Vagina (tissue), 2 donors: ENCODE data around the gene FAM222A. TPM values are rescaled to one million over a fixed set of nuclear protein-coding genes. Genes with fewer than 3 reads are reported as not detected.

Experiments used
- DNase-seq, 2 donors: peaks; one replicate each; pipeline ENCODE4 v3.0.0-alpha.2; 2017; ENCODE audit errors: extremely low spot score in 2 of 2
- H3K27ac ChIP-seq: fragments of 200-600 bp; sonication (generic); one replicate; pipeline ENCODE4 v1.5.1; 2019
- H3K27me3 ChIP-seq: fragments of 200-600 bp; sonication (generic); one replicate; pipeline ENCODE4 v1.5.1; 2019
- H3K36me3 ChIP-seq, 2 donors: fragments of 200-600 bp; sonication (generic); one replicate each; pipeline ENCODE4 v1.5.1; 2017 to 2019
- H3K4me1 ChIP-seq: fragments of 200-600 bp; sonication (generic); one replicate; pipeline ENCODE4 v1.5.1; 2019
- H3K4me3 ChIP-seq, 2 donors: fragments of 200-600 bp; sonication (generic); 1 replicate in 1 of 2; 2 replicates in 1 of 2; pipeline ENCODE4 v1.5.1; 2016 to 2019
- H3K9me3 ChIP-seq: fragments of 200-600 bp; sonication (generic); one replicate; pipeline ENCODE4 v1.5.1; 2019
- POLR2A ChIP-seq, 2 donors: fragments of 450-650 bp; IDR thresholded peaks; one replicate each; pipeline ENCODE4 v1.6.1; 2017; ENCODE audit warnings: antibody characterized with exemption in 2 of 2, mild to moderate bottlenecking in 2 of 2, moderate library complexity in 2 of 2
- POLR2AphosphoS5 ChIP-seq, 2 donors: sonication (generic); formaldehyde crosslinking; IDR thresholded peaks; one replicate each; pipeline ENCODE4 v1.9.0; 2017; ENCODE audit warnings: antibody characterized with exemption in 2 of 2, mild to moderate bottlenecking in 2 of 2, low read depth in 1 of 2; ENCODE audit not compliant: insufficient read depth in 1 of 2
- intact Hi-C: fragments of 100-400 bp; cut with DNase I; formaldehyde crosslinking; loops from one replicate; pipeline ENCODE4 v1.15.1; 2023
- total RNA-seq: library from RNA; depleted of rRNA; stranded (reverse); fragments of >200 nt; gene quantifications from one replicate; pipeline ENCODE4 v1.2.3, GENCODE V29; 2016
- TF ChIP-seq, protein P1 (sequence below), 3 experiments: fragments of 450-650 bp in 2 of 3; fragments of 200-600 bp in 1 of 3; sonication (generic) in 1 of 3; IDR thresholded peaks; one replicate each; pipeline ENCODE4 v1.5.1; 2017 to 2019; ENCODE audit warnings: antibody characterized with exemption in 3 of 3, mild to moderate bottlenecking in 2 of 3, moderate library complexity in 2 of 3

FAM222A gene
- total RNA-seq, 1 donor from 2014 or later: 1.5 TPM

DNA sequence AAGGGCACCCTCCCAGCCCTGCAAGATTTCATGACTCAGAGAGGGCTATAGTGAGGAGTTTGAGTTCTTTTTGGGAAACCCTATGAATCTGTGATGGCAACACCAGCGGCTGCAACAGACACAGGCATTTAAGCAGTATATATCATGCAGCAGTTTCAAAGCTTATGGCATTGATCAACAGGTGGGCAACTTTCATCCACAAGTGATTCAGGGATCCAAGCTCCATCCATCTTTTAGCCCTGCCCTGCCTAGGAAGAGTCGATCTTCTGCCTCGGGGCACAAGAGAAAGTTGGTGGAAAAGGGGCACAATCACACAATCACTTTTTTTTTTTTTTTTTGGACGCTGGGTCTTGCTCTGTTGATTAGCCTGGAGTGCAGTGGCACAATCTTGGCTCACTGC lies 8.3 kb upstream of the FAM222A start:
- Histone ChIP-seq H3K36me3 (no peaks in the 10 kb centered on the region), H3K27me3 (no peaks in the 10 kb centered on the region), H3K27ac (no peak overlapping the region), H3K4me3 (no peak overlapping the region), H3K4me1 (no peaks in the 10 kb centered on the region), H3K9me3 (no peaks in the 10 kb centered on the region)
- intact Hi-C loops: no loop called here
- TF ChIP-seq POLR2A (IDR thresholded peaks at IDR 0.05): no peak
- TF ChIP-seq, protein P1, sequence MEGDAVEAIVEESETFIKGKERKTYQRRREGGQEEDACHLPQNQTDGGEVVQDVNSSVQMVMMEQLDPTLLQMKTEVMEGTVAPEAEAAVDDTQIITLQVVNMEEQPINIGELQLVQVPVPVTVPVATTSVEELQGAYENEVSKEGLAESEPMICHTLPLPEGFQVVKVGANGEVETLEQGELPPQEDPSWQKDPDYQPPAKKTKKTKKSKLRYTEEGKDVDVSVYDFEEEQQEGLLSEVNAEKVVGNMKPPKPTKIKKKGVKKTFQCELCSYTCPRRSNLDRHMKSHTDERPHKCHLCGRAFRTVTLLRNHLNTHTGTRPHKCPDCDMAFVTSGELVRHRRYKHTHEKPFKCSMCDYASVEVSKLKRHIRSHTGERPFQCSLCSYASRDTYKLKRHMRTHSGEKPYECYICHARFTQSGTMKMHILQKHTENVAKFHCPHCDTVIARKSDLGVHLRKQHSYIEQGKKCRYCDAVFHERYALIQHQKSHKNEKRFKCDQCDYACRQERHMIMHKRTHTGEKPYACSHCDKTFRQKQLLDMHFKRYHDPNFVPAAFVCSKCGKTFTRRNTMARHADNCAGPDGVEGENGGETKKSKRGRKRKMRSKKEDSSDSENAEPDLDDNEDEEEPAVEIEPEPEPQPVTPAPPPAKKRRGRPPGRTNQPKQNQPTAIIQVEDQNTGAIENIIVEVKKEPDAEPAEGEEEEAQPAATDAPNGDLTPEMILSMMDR (IDR thresholded peaks at IDR 0.05): no peak
- TF ChIP-seq POLR2AphosphoS5 (IDR thresholded peaks at IDR 0.05; ENCODE audit: insufficient read depth in 1 of 2, low read depth in 1 of 2): no peak
- DNase-seq: no peak

GRCh38 chr12:109706398-109706746 lies 7.3 kb upstream of the FAM222A start:
- no peaks in the 10 kb centered on the region for H3K9me3 ChIP-seq
- TF ChIP-seq, protein P1 (IDR thresholded peaks at IDR 0.05): no peak
- TF ChIP-seq POLR2A (IDR thresholded peaks at IDR 0.05): no peak
- no peak overlapping the region for H3K27ac ChIP-seq
- H3K4me3 ChIP-seq: no peak overlapping the region
- no peak for DNase-seq
- H3K4me1 ChIP-seq: no peaks in the 10 kb centered on the region
- intact Hi-C loops: no loop called here
- H3K36me3 ChIP-seq: no peaks in the 10 kb centered on the region
- H3K27me3 ChIP-seq: no peaks in the 10 kb centered on the region

- H3K4me3 ChIP-seq: no peak overlapping the region
- no peak for DNase-seq
- intact Hi-C loops: no loop called here
- H3K27me3 ChIP-seq: no peaks in the 10 kb centered on the region
- no peak for TF ChIP-seq POLR2A (IDR thresholded peaks at IDR 0.05)
- TF ChIP-seq, protein P1 (IDR thresholded peaks at IDR 0.05): no peak
- no peak for TF ChIP-seq POLR2AphosphoS5 (IDR thresholded peaks at IDR 0.05; ENCODE audit: insufficient read depth in 1 of 2, low read depth in 1 of 2)
- no peaks in the 10 kb centered on the region for H3K4me1 ChIP-seq
- no peak overlapping the region for H3K27ac ChIP-seq
- H3K9me3 ChIP-seq: no peaks in the 10 kb centered on the region
- H3K36me3 ChIP-seq: no peaks in the 10 kb centered on the region
Observed at GRCh38 chr12:109706747-109707469, 6.7 kb upstream of the FAM222A start.

GRCh38 chr12:109707470-109707821 lies 6.2 kb upstream of the FAM222A start:
- TF ChIP-seq, protein P1 (IDR thresholded peaks at IDR 0.05): no peak
- TF ChIP-seq POLR2A (IDR thresholded peaks at IDR 0.05) (no peak), POLR2AphosphoS5 (IDR thresholded peaks at IDR 0.05; ENCODE audit: insufficient read depth in 1 of 2, low read depth in 1 of 2) (no peak)
- intact Hi-C loops: no loop called here
- no peak for DNase-seq
- Histone ChIP-seq H3K36me3 (no peaks in the 10 kb centered on the region), H3K4me1 (no peaks in the 10 kb centered on the region), H3K27me3 (no peaks in the 10 kb centered on the region), H3K27ac (no peak overlapping the region), H3K9me3 (no peaks in the 10 kb centered on the region), H3K4me3 (no peak overlapping the region)

- TF ChIP-seq, protein P1 (IDR thresholded peaks at IDR 0.05): no peak
- TF ChIP-seq POLR2A (IDR thresholded peaks at IDR 0.05) (no peak), POLR2AphosphoS5 (IDR thresholded peaks at IDR 0.05; ENCODE audit: insufficient read depth in 1 of 2, low read depth in 1 of 2) (no peak)
- H3K4me3 ChIP-seq: no peak overlapping the region
- H3K9me3 ChIP-seq: no peaks in the 10 kb centered on the region
- H3K4me1 ChIP-seq: no peaks in the 10 kb centered on the region
- no peaks in the 10 kb centered on the region for H3K36me3 ChIP-seq
- H3K27me3 ChIP-seq: no peaks in the 10 kb centered on the region
- no peak overlapping the region for H3K27ac ChIP-seq
- intact Hi-C loops: no loop called here
- DNase-seq: no peak
Observed at GRCh38 chr12:109708939-109709338, 4.7 kb upstream of the FAM222A start.
